ENCODE results near the gene REEP3. TPM values are rescaled to one million over a fixed set of nuclear protein-coding genes. Genes with fewer than 3 reads are reported as not detected.

The REEP3 gene
- polyA plus RNA-seq, 1 experiment, result 8.3 TPM

DNA sequence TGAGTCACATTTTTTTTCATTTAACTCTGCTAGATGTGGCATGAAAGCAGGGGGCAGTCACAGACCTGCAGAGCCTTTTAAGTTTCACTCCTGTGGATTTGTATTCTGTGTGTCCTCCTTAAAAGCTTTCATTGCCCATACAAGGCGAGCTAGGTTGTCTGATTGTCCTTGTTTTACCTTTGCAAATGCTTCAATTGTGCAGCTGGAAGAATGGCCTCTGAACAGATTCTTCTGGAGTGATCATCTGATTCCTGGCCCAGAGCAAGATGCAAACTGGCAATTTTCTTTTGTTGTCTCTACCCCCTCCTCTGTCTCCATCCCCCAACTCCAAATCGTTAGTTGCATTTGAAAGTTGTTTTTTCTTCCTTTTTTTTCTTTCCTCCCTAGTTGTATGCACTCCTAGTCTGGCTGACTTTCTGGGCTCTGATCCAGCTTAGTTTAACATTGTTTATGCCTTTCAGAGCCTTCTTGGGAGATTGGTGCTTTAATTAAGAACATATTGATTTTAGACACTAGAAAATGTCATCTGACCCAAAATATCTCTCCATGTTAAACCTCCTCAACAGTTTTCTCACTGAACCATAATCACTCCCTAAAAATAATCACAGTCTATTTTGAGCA lies 150.2 kb downstream of the REEP3 start:
- Histone ChIP-seq H3K27me3 (ENCODE audit: control insufficient read depth, insufficient read depth, low read length) (no peaks in the 10 kb centered on the region), H3K36me3 (ENCODE audit: control insufficient read depth, insufficient read depth, low read length) (no peaks in the 10 kb centered on the region), H3K4me3 (ENCODE audit: low read depth, low read length) (no peak overlapping the region)
- CTCF ChIA-PET, result interaction anchor here (0.9 to 2.5 kb wide), 2 partner anchors 48 to 505 kb away, joined by 3 to 11 read pairs; no protein-coding TSS in a partner anchor
- POLR2A ChIA-PET, result no interaction called here
- DNase-seq (ENCODE audit: low read depth), result peak; percentile 70
- TF ChIP-seq, protein P1, sequence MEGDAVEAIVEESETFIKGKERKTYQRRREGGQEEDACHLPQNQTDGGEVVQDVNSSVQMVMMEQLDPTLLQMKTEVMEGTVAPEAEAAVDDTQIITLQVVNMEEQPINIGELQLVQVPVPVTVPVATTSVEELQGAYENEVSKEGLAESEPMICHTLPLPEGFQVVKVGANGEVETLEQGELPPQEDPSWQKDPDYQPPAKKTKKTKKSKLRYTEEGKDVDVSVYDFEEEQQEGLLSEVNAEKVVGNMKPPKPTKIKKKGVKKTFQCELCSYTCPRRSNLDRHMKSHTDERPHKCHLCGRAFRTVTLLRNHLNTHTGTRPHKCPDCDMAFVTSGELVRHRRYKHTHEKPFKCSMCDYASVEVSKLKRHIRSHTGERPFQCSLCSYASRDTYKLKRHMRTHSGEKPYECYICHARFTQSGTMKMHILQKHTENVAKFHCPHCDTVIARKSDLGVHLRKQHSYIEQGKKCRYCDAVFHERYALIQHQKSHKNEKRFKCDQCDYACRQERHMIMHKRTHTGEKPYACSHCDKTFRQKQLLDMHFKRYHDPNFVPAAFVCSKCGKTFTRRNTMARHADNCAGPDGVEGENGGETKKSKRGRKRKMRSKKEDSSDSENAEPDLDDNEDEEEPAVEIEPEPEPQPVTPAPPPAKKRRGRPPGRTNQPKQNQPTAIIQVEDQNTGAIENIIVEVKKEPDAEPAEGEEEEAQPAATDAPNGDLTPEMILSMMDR (IDR thresholded peaks at IDR 0.05; ENCODE audit: insufficient read depth, low read depth, low read length), result no peak

DNA sequence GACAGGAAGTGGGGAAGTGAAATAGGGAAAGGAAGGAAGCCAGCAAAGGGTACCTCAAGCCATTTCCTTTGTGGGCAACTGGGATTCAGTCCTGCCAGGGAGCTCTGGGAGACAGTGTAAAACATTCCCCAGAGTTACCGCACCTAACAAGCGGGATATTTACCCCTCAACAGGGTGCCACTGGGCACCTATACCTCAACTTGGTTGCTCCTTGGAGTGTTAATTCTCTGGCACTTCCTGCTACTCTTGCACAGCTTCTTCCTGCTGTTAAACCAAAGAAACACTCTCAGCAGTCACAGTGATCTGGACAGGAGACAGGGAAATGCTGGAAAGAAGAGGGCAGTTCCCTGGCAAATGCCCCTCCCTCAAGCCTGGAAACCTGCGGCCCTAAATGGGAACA lies 151.3 kb downstream of the REEP3 start:
- TF ChIP-seq, protein P1 (IDR thresholded peaks at IDR 0.05; ENCODE audit: insufficient read depth, low read depth, low read length), result no peak
- DNase-seq (ENCODE audit: low read depth), result no peak
- ChIA-PET CTCF (no interaction called here), POLR2A (no interaction called here)
- no peaks in the 10 kb centered on the region for H3K27me3 ChIP-seq (ENCODE audit: control insufficient read depth, insufficient read depth, low read length)
- no peak overlapping the region for H3K4me3 ChIP-seq (ENCODE audit: low read depth, low read length)
- no peaks in the 10 kb centered on the region for H3K36me3 ChIP-seq (ENCODE audit: control insufficient read depth, insufficient read depth, low read length)

DNA sequence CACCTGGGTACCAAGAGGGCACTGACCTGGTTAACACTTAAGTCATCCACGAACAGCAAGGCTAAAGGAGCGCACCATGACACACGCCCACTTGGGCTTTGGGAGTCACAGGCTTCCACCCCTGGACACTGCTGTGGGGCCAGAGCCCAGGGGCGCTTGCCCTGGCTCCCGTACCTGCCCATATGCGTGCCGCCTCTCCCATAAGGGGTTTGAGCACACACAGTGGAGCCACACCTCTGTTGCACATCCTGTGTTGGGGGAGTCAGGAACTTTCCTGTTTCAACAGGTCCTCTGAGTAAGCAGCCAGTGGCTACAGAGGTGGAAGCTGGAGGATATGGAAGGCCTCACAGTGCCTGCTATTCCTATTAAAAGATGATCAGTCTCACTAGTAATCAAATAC lies 152.0 kb downstream of the REEP3 start:
- no peak overlapping the region for H3K4me3 ChIP-seq (ENCODE audit: low read depth, low read length)
- ChIA-PET POLR2A (interaction anchor here (0.6 kb wide), 1 partner anchor 409 kb away, joined by 3 read pairs; no protein-coding TSS in a partner anchor), CTCF (no interaction called here)
- H3K36me3 ChIP-seq (ENCODE audit: control insufficient read depth, insufficient read depth, low read length), result no peaks in the 10 kb centered on the region
- TF ChIP-seq, protein P1 (IDR thresholded peaks at IDR 0.05; ENCODE audit: insufficient read depth, low read depth, low read length), result no peak
- H3K27me3 ChIP-seq (ENCODE audit: control insufficient read depth, insufficient read depth, low read length), result no peaks in the 10 kb centered on the region
- DNase-seq (ENCODE audit: low read depth), result no peak

DNA sequence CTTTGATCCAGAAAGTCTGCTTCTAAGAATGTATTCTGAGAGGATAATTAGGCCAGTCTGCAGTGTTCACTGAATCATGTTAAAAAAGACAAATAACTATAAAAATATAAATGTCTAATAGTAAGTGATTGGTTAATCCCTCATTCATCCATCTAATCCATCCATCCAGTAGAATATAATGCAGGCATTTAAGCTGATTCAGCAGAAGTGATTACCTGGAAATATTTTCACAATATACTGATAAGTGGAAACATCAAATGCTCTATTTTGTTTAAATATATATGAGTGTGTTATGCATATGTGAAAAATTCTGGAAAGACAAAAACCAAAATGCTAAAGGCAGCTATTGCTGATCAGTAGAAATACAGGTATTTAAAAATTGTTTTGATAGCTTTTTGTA lies 152.6 kb downstream of the REEP3 start:
- POLR2A ChIA-PET, result interaction anchor here (0.6 kb wide), 1 partner anchor 409 kb away, joined by 3 read pairs; no protein-coding TSS in a partner anchor
- Histone ChIP-seq H3K27me3 (ENCODE audit: control insufficient read depth, insufficient read depth, low read length) (no peaks in the 10 kb centered on the region), H3K4me3 (ENCODE audit: low read depth, low read length) (no peak overlapping the region), H3K36me3 (ENCODE audit: control insufficient read depth, insufficient read depth, low read length) (no peaks in the 10 kb centered on the region)
- TF ChIP-seq, protein P1 (IDR thresholded peaks at IDR 0.05; ENCODE audit: insufficient read depth, low read depth, low read length), result no peak
- DNase-seq (ENCODE audit: low read depth), result no peak
- CTCF ChIA-PET, result interaction anchor here (0.6 to 1.4 kb wide), 2 partner anchors 12 to 45 kb away, joined by 3 read pairs; no protein-coding TSS in a partner anchor

Small RNA genes lying within 50 kb of the gene (small RNA-seq; reads per million reads assigned to genes)
- gene AC022022.1 (ENCODE audit: insufficient read length, low read depth, low replicate concordance), result not detected

Other genes with a start within 250 kb of the REEP3 start
- gene JMJD1C, start 55.4 kb upstream of the REEP3 start, polyA plus RNA-seq (2011; rRNA removed), result 14.2 and 26.2 TPM in 2 replicates